ENCODE measurements around the gene CHRNA1. TPM values are rescaled to one million over a fixed set of nuclear protein-coding genes. Genes with fewer than 3 reads are reported as not detected.

CHRNA1 gene
- total RNA-seq, 2 experiments from 2014 or later, result not detected

DNA sequence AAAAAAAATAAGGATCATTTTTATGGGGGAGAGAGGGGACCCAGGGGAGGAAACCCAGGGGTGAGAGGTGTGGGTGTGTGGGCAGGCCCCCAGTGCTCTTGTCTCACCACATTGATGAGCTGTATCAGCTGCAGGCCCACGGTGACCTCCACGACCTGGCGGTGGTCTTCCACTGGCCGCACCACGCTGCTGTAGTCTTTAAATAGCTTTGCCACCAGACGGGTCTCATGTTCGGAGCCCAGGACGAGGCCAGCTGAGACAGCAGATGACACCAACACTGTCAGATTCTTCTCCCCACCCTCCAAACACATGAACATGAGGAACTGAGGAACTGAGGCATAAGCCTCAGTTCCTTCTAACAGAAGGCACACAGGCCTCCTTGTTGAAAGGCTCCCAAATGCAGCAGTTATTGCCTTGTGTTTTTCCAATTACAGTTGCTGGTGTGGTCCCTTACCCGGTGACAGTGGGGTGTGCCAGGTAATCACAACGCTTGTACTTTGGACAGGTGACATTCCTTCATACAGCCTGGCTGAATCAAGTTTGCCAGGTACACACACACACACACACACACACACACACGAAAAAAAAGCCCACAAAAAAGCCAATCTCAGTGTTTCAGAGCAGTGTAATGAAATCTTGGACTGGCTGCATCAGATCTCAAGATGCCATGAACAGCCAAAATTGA, 4.7 kb downstream of the CHRNA1 start:
- peaks cover 5% of the 10 kb centered on the region for H3K4me1 Mint-ChIP-seq
- no peaks in the 10 kb centered on the region for H3K27me3 Mint-ChIP-seq
- POLR2A ChIA-PET, result no interaction called here
- DNase-seq (no peak), ATAC-seq (no peak)
- CTCF ChIA-PET, result interaction anchor here (1.4 kb wide), 2 partner anchors 11 kb away, joined by 3 to 6 read pairs; no protein-coding TSS in a partner anchor
- intact Hi-C loops (cut with DNase I, micrococcal nuclease), result loop anchor here in 1 of 2 experiments (10.0 kb wide), 1 partner anchor 125 kb away; no protein-coding TSS in a partner anchor
- H3K4me3 Mint-ChIP-seq, result no peak overlapping the region
- H3K27ac Mint-ChIP-seq, result no peak overlapping the region
- no peaks in the 10 kb centered on the region for H3K9me3 Mint-ChIP-seq (ENCODE audit: low read depth)
- no peaks in the 10 kb centered on the region for H3K36me3 Mint-ChIP-seq (ENCODE audit: low read depth)

GRCh38 chr2:174756743-174757142, 7.5 kb downstream of the CHRNA1 start:
- H3K9me3 Mint-ChIP-seq (ENCODE audit: low read depth), result no peaks in the 10 kb centered on the region
- H3K4me3 Mint-ChIP-seq, result no peak overlapping the region
- no peaks in the 10 kb centered on the region for H3K27me3 Mint-ChIP-seq
- intact Hi-C loops (cut with DNase I, micrococcal nuclease), result loop anchor here in 1 of 2 experiments (10.0 kb wide), 1 partner anchor 122 kb away; no protein-coding TSS in a partner anchor
- H3K27ac Mint-ChIP-seq, result no peak overlapping the region
- ChIA-PET POLR2A (no interaction called here), CTCF (no interaction called here)
- ATAC-seq, result no peak
- DNase-seq, result no peak
- no peaks in the 10 kb centered on the region for H3K36me3 Mint-ChIP-seq (ENCODE audit: low read depth)
- H3K4me1 Mint-ChIP-seq, result peaks cover 18% of the 10 kb centered on the region

GRCh38 chr2:174753038-174753633, 11.1 kb downstream of the CHRNA1 start:
- intact Hi-C loops (cut with DNase I, micrococcal nuclease), result loop anchor here (2.0 to 10.0 kb wide), 5 partner anchors 26 to 414 kb away; partner anchors contain the start of gene ATF2 (in 1 of the 2)
- Mint-ChIP-seq H3K36me3 (ENCODE audit: low read depth) (no peaks in the 10 kb centered on the region), H3K27me3 (no peaks in the 10 kb centered on the region), H3K4me3 (no peak overlapping the region), H3K4me1 (peaks cover 39% of the 10 kb centered on the region), H3K27ac (peak overlapping the region; percentile 86), H3K9me3 (ENCODE audit: low read depth) (no peaks in the 10 kb centered on the region)
- ATAC-seq (peak; percentile 40), DNase-seq (peak; percentile 30)
- ChIA-PET CTCF (interaction anchor here (0.6 to 1.5 kb wide), 4 partner anchors 13 to 55 kb away, joined by 3 to 5 read pairs (median 4); no protein-coding TSS in a partner anchor), POLR2A (interaction anchor here (0.6 to 0.7 kb wide), 2 partner anchors 32 to 78 kb away, joined by 3 to 5 read pairs; no protein-coding TSS in a partner anchor)

- ChIA-PET POLR2A (interaction anchor here (0.7 kb wide), 2 partner anchors 44 to 79 kb away, joined by 3 to 5 read pairs; no protein-coding TSS in a partner anchor), CTCF (interaction anchor here (1.0 to 1.2 kb wide), 2 partner anchors 42 to 54 kb away, joined by 3 to 4 read pairs; no protein-coding TSS in a partner anchor)
- peak; percentile 78 for ATAC-seq
- Mint-ChIP-seq H3K36me3 (ENCODE audit: low read depth) (no peaks in the 10 kb centered on the region), H3K9me3 (ENCODE audit: low read depth) (no peaks in the 10 kb centered on the region), H3K27ac (peak overlapping the region; percentile 86), H3K4me1 (peaks cover 39% of the 10 kb centered on the region), H3K27me3 (no peaks in the 10 kb centered on the region), H3K4me3 (no peak overlapping the region)
- DNase-seq, result peak; percentile 51
- intact Hi-C loops (cut with DNase I, micrococcal nuclease), result loop anchor here (1.0 to 10.0 kb wide), 8 partner anchors 26 to 415 kb away; partner anchors contain the start of gene ATF2 (in 1 of the 2)
Observed at GRCh38 chr2:174752403-174753037, 11.8 kb downstream of the CHRNA1 start.

GRCh38 chr2:174750923-174751441, 13.3 kb downstream of the CHRNA1 start:
- H3K4me1 Mint-ChIP-seq, result peaks cover 39% of the 10 kb centered on the region
- ATAC-seq (peak; percentile 42), DNase-seq (peak; percentile 66)
- H3K27ac Mint-ChIP-seq, result peak overlapping the region; percentile 15
- peaks cover 2% of the 10 kb centered on the region for H3K27me3 Mint-ChIP-seq
- intact Hi-C loops (cut with DNase I, micrococcal nuclease), result loop anchor here (2.0 to 10.0 kb wide), 5 partner anchors 86 to 418 kb away; partner anchors contain the start of gene ATF2 (in 2 of the 2)
- POLR2A ChIA-PET, result interaction anchor here (1.0 kb wide), 1 partner anchor 44 kb away, joined by 3 read pairs; no protein-coding TSS in a partner anchor
- CTCF ChIA-PET, result interaction anchor here (0.5 to 2.4 kb wide), 4 partner anchors 28 to 254 kb away, joined by 3 to 11 read pairs (median 4); partner anchors contain the start of gene CHN1
- no peaks in the 10 kb centered on the region for H3K9me3 Mint-ChIP-seq (ENCODE audit: low read depth)
- H3K36me3 Mint-ChIP-seq (ENCODE audit: low read depth), result no peaks in the 10 kb centered on the region
- H3K4me3 Mint-ChIP-seq, result peak overlapping the region; percentile 13

- Mint-ChIP-seq H3K4me1 (peaks cover 39% of the 10 kb centered on the region), H3K27me3 (peaks cover 2% of the 10 kb centered on the region), H3K36me3 (ENCODE audit: low read depth) (no peaks in the 10 kb centered on the region), H3K27ac (no peak overlapping the region), H3K4me3 (no peak overlapping the region), H3K9me3 (ENCODE audit: low read depth) (no peaks in the 10 kb centered on the region)
- DNase-seq (peak; percentile 24), ATAC-seq (no peak)
- CTCF ChIA-PET, result interaction anchor here (0.7 to 3.0 kb wide), 43 partner anchors 9 to 1347 kb away, joined by 3 to 35 read pairs (median 5); partner anchors contain the start of genes CHN1, CHRNA1 and WIPF1
- POLR2A ChIA-PET, result interaction anchor here (1.2 kb wide), 1 partner anchor 86 kb away, joined by 3 read pairs; no protein-coding TSS in a partner anchor
- intact Hi-C loops (cut with DNase I, micrococcal nuclease), result loop anchor here (1.0 to 10.0 kb wide), 10 partner anchors 49 to 419 kb away; partner anchors contain the start of genes ATF2 (in 2 of the 2) and CHN1 (in 1 of the 2)
Observed at GRCh38 chr2:174749793-174750192, 14.5 kb downstream of the CHRNA1 start.

DNA sequence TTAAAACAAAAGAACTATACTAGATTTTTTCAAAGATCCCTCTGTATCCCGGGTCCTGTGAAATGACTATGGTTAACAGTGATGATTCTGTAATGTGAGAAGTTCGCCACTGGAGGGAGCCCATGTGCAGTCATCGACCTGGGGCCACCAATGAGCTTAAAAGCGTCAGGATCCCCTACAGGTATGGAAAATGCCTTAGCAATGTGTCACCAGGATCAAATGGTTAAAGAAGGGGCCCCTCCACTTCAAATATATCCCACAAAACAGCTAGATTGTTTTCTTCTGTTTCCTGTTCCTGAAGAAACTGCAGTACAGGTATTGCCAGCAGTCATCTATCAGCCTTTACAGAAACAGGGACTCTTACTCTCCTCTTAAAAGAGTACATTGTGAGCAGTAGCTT, 15.3 kb downstream of the CHRNA1 start:
- Mint-ChIP-seq H3K36me3 (ENCODE audit: low read depth) (no peaks in the 10 kb centered on the region), H3K4me1 (peaks cover 39% of the 10 kb centered on the region), H3K27ac (no peak overlapping the region), H3K27me3 (peaks cover 2% of the 10 kb centered on the region), H3K4me3 (no peak overlapping the region), H3K9me3 (ENCODE audit: low read depth) (no peaks in the 10 kb centered on the region)
- ATAC-seq (peak; percentile 33), DNase-seq (peak; percentile 85)
- intact Hi-C loops (cut with DNase I, micrococcal nuclease), result loop anchor here (1.0 to 2.0 kb wide), 5 partner anchors 49 to 256 kb away; partner anchors contain the start of gene CHN1 (in 1 of the 2)
- CTCF ChIA-PET, result interaction anchor here (0.6 to 3.0 kb wide), 61 partner anchors 9 to 1347 kb away, joined by 3 to 35 read pairs (median 5); partner anchors contain the start of genes CHN1, CHRNA1 and WIPF1
- POLR2A ChIA-PET, result interaction anchor here (0.6 to 1.2 kb wide), 4 partner anchors 22 to 241 kb away, joined by 3 to 4 read pairs (median 3); no protein-coding TSS in a partner anchor

GRCh38 chr2:174745142-174745541, 19.1 kb downstream of the CHRNA1 start:
- ATAC-seq, result no peak
- H3K27ac Mint-ChIP-seq, result no peak overlapping the region
- DNase-seq, result no peak
- H3K4me3 Mint-ChIP-seq, result no peak overlapping the region
- peaks cover 10% of the 10 kb centered on the region for H3K4me1 Mint-ChIP-seq
- H3K36me3 Mint-ChIP-seq (ENCODE audit: low read depth), result no peaks in the 10 kb centered on the region
- peaks cover 2% of the 10 kb centered on the region for H3K27me3 Mint-ChIP-seq
- intact Hi-C loops (cut with DNase I, micrococcal nuclease), result no loop called here
- ChIA-PET CTCF (interaction anchor here (0.7 to 1.3 kb wide), 2 partner anchors 26 to 562 kb away, joined by 3 to 4 read pairs; no protein-coding TSS in a partner anchor), POLR2A (no interaction called here)
- no peaks in the 10 kb centered on the region for H3K9me3 Mint-ChIP-seq (ENCODE audit: low read depth)

DNA sequence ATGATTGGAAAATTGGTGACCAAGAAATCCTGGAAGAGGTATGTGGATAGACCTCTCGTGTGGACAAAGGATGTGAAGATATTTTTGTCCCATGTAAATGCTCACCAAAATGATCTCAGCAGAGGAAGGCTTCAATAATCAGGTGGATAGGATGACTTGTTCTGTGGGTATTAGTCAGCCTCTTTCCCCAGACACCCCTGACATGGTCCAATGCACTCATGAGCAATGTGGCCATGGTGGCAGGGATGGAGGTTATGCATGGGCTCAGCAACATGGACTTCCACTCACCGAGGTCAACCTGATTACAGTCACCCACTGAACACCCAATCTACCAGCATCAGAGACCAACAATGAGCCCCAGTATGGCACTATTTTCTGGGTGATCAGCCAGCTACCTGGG, 20.2 kb downstream of the CHRNA1 start:
- peaks cover 5% of the 10 kb centered on the region for H3K27me3 Mint-ChIP-seq
- no peaks in the 10 kb centered on the region for H3K36me3 Mint-ChIP-seq (ENCODE audit: low read depth)
- DNase-seq (no peak), ATAC-seq (no peak)
- no peak overlapping the region for H3K4me3 Mint-ChIP-seq
- H3K9me3 Mint-ChIP-seq (ENCODE audit: low read depth), result no peaks in the 10 kb centered on the region
- peaks cover 3% of the 10 kb centered on the region for H3K4me1 Mint-ChIP-seq
- ChIA-PET CTCF (interaction anchor here (0.6 kb wide), 1 partner anchor 332 kb away, joined by 4 read pairs; no protein-coding TSS in a partner anchor), POLR2A (no interaction called here)
- intact Hi-C loops (cut with DNase I, micrococcal nuclease), result no loop called here
- no peak overlapping the region for H3K27ac Mint-ChIP-seq

DNA sequence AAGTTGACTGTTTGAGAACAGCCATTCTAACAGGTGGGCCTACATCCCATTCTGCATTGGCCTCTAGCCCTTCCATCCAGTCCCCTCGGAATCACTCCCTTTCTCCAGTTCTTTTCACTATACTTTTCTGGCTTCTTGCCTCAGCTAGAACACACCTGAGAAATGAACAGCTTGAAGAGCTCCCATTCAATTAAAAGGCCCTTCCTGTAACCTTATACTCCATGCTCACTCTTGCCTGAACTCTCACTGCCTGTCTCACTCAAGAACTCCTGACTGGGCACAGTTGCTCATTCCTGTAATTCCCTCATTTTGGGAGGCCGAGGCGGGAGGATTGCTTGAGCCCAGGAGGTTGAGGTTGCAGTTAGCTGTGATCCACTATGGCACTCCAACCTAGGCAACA, 23.6 kb downstream of the CHRNA1 start:
- ATAC-seq, result no peak
- ChIA-PET CTCF (interaction anchor here (0.7 to 1.9 kb wide), 2 partner anchors 9 to 267 kb away, joined by 3 to 5 read pairs; no protein-coding TSS in a partner anchor), POLR2A (interaction anchor here (0.5 kb wide), 1 partner anchor 176 kb away, joined by 3 read pairs; no protein-coding TSS in a partner anchor)
- Mint-ChIP-seq H3K27ac (no peak overlapping the region), H3K27me3 (peaks cover 3% of the 10 kb centered on the region), H3K9me3 (ENCODE audit: low read depth) (no peaks in the 10 kb centered on the region), H3K4me1 (no peaks in the 10 kb centered on the region), H3K4me3 (no peak overlapping the region), H3K36me3 (ENCODE audit: low read depth) (no peaks in the 10 kb centered on the region)
- intact Hi-C loops (cut with DNase I, micrococcal nuclease), result no loop called here
- DNase-seq, result no peak

All from activated CD4-positive, alpha-beta T cell treated with anti-CD3 and anti-CD28 coated beads for 36 hours (primary cell).